Head of caudate nucleus (tissue), 42 donors: ENCODE data around the gene MUC6.
A peak's percentile ranks its signal among the peaks of the same experiment; 100 is the strongest.

Source experiments
- DNase-seq, 42 donors: peaks; one replicate each; pipeline versions ENCODE4 v3.0.0 to v3.0.0-alpha.2; 2020 to 2021; ENCODE audit warnings: mixed read lengths in 7 of 42
- intact Hi-C: fragments of 100-400 bp; cut with DNase I; formaldehyde crosslinking; loops from one replicate; pipeline ENCODE4 v1.15.0; 2022

MUC6 gene, protein sequence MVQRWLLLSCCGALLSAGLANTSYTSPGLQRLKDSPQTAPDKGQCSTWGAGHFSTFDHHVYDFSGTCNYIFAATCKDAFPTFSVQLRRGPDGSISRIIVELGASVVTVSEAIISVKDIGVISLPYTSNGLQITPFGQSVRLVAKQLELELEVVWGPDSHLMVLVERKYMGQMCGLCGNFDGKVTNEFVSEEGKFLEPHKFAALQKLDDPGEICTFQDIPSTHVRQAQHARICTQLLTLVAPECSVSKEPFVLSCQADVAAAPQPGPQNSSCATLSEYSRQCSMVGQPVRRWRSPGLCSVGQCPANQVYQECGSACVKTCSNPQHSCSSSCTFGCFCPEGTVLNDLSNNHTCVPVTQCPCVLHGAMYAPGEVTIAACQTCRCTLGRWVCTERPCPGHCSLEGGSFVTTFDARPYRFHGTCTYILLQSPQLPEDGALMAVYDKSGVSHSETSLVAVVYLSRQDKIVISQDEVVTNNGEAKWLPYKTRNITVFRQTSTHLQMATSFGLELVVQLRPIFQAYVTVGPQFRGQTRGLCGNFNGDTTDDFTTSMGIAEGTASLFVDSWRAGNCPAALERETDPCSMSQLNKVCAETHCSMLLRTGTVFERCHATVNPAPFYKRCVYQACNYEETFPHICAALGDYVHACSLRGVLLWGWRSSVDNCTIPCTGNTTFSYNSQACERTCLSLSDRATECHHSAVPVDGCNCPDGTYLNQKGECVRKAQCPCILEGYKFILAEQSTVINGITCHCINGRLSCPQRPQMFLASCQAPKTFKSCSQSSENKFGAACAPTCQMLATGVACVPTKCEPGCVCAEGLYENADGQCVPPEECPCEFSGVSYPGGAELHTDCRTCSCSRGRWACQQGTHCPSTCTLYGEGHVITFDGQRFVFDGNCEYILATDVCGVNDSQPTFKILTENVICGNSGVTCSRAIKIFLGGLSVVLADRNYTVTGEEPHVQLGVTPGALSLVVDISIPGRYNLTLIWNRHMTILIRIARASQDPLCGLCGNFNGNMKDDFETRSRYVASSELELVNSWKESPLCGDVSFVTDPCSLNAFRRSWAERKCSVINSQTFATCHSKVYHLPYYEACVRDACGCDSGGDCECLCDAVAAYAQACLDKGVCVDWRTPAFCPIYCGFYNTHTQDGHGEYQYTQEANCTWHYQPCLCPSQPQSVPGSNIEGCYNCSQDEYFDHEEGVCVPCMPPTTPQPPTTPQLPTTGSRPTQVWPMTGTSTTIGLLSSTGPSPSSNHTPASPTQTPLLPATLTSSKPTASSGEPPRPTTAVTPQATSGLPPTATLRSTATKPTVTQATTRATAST (N-terminal part only)

DNA sequence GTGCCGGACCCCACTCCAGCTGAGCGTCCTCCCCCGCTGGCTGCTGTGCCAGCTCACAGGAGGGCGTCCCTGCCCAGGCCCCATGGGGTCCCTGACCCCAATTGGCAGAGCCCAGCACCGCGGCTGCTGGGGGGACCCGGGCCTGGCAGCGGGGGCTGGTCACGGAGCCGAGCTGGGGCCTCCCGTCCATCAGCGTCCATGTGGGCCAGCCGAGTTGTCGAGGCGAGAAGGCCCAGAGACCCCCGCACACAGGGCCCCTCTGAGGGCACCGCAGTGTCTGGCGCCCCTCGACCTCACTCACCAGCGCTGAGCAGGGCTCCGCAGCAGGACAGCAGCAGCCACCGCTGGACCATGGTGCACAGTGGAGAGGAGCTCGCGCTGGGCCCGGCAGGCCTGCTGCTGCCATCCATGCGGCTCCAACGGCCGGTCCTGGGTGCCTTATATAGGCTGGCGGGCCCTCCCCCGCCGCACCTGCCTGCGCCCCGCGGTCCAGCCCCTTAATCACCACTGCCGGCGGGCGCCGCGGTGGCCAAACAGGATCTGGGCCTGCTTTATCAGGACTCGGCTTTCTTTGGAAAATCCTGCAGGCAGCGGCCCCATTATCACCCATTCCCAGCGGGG, at the start of gene MUC6:
Gene MUC6, minus strand, starts transcription at position 416 of the 621 bp plus-strand sequence. Its CDS starts 63 bp downstream, at position 353.
- no peak for DNase-seq
- intact Hi-C loops = no loop called here

DNA sequence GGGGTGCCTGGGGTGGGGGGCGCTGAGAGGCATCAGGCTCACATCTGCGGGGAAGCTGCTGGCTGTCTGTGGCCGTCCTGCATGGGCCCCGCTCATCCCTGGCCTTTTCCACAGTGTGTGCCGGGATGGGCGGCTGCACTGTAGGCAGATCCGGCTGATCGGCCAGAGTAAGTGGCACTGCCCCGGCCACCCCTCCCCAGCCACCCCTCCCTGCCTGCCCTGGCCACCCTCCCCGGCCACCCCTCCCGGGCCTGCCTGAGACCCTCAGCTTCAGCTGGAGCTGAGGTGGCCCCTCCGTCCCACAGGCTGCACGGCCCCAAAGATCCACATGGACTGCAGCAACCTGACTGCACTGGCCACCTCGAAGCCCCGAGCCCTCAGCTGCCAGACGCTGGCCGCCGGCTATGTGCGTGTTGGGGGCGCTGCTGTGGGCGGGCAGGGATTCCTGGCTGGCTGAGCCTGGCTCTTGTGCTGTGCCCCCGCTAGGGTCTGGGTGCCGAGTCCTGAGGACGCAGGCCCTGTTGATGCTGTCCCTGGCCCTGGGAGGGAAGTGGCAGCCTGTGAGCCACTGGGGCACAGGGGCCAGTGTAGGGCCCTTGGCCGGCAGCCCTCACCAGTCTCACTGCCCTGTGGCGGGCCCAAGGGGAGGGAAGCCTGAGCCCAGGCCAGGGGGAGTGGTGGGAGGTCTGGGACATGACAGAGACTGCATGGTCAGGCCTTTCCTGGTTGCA, 49.1 kb upstream of the MUC6 start:
- intact Hi-C loops = no loop called here
- DNase-seq = peak in 8 of 42 donors; percentile 0 to 31 (median 11)

DNA sequence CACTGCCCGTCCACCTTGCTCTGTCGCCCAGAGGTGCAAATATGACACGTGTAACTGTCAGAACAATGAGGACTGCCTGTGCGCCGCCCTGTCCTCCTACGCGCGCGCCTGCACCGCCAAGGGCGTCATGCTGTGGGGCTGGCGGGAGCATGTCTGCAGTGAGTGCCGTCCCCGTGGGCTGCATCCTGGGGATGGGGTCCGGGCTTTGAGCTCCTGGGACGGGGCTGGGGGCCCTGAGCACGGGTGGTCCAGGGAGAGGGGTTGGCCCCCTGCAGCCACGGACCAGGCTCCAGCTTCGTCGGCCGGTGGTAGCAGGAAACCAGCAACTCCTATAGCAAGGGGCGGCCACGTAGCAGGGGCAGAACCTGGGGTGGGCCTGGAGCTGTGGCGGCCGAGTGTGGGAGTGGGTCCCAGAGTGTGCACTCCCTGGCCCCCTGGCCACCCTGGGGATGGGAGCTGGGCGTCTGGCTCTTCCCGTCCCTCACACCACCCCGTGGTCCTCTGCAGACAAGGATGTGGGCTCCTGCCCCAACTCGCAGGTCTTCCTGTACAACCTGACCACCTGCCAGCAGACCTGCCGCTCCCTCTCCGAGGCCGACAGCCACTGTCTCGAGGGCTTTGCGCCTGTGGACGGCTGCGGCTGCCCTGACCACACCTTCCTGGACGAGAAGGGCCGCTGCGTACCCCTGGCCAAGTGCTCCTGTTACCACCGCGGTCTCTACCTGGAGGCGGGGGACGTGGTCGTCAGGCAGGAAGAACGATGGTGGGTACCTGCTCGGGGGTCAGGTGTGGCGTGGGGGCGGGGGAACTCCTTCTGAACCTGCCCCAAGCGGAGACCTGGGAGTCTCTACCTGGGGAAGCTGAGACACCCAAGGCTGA, 48.3 kb upstream of the MUC6 start:
- peak in 10 of 42 donors; percentile 5 to 48 (median 15) for DNase-seq
- intact Hi-C loops = no loop called here

DNA sequence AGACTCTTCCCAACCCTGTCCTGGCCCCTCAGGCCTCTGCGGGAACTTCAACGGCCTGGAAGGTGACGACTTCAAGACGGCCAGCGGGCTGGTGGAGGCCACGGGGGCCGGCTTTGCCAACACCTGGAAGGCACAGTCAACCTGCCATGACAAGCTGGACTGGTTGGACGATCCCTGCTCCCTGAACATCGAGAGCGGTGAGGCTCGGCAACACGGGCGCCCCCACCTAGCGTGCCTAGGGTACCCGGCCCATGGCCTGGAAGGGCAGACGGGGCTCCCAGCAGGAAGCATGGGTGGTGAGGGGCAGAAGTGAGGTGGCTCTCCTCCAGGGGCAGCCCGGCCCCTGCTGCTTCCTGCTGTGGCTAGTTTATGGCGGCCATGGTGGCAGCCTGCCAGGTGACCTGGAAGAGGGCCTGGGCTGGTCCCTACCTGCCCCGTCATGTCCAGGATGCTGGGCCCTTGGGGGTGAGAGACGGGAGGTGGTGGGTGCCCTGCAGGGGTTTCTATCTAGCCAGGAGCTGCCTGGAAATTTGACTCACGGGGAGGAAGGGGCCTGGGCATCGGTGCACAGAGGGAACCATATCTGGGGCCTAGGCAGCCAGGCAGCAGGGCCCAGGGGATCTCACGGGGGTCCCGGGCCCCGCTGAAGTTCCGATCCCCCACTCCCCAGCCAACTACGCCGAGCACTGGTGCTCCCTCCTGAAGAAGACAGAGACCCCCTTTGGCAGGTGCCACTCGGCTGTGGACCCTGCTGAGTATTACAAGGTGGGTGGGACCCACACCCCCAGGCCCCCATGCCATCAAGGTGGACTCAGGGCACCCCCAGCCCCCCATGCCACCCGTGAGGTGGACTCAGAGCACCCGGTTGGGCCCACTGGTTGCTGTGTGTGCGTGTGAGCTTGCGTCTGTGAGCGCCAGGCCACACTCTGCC, 47.4 kb upstream of the MUC6 start:
- intact Hi-C loops = no loop called here
- peak in 6 of 42 donors; percentile 9 to 23 (median 16) for DNase-seq

DNA sequence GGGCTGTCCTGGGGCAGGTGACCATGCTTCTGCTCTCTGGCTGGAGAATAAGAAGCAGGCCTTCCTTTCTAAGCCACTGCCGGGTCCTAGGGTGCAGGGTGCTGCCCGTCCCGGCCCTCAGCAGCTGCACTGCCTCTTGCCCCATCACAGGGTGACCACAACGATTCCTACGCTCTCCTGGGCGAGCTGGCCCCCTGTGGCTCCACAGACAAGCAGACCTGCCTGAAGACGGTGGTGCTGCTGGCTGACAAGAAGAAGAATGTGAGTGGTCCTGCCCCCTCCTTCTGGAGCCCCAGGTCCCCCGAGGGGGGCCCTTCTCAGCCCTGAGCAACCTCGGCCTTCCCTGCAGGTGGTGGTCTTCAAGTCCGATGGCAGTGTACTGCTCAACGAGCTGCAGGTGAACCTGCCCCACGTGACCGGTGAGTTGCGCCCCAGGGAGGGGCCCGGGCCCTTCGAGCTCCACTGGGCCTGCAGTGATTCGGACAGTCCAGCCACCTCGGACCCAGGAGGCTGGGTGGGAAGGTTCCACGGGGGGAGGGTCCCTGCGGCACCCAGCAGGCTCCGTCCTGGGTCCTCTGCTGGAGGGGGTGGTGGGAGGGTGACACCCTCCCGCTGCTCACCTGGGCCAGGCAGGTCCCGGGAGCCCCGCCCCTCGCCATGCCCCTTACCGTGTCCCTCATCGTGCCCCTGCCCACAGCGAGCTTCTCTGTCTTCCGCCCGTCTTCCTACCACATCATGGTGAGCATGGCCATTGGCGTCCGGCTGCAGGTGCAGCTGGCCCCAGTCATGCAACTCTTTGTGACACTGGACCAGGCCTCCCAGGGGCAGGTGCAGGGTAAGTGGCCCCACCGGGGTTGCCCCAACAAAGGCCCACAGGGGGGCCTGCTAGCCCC, 46.5 kb upstream of the MUC6 start:
- peak in 8 of 42 donors; percentile 3 to 29 (median 12) for DNase-seq
- intact Hi-C loops = no loop called here

DNA sequence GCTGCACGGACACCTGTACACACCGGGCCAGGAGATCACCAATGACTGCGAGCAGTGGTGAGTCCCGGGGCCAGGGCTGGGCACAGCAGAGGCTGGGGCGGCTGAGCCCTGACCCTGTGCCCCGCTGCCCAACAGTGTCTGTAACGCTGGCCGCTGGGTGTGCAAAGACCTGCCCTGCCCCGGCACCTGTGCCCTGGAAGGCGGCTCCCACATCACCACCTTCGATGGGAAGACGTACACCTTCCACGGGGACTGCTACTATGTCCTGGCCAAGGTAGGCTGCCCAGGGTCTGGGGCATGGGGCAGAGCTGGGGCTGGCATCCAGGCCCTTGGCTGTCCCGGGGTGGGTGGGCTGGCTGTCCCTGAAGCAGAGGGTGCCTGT, 45.8 kb upstream of the MUC6 start:
- intact Hi-C loops = no loop called here
- peak in 7 of 42 donors; percentile 4 to 34 (median 22) for DNase-seq

DNA sequence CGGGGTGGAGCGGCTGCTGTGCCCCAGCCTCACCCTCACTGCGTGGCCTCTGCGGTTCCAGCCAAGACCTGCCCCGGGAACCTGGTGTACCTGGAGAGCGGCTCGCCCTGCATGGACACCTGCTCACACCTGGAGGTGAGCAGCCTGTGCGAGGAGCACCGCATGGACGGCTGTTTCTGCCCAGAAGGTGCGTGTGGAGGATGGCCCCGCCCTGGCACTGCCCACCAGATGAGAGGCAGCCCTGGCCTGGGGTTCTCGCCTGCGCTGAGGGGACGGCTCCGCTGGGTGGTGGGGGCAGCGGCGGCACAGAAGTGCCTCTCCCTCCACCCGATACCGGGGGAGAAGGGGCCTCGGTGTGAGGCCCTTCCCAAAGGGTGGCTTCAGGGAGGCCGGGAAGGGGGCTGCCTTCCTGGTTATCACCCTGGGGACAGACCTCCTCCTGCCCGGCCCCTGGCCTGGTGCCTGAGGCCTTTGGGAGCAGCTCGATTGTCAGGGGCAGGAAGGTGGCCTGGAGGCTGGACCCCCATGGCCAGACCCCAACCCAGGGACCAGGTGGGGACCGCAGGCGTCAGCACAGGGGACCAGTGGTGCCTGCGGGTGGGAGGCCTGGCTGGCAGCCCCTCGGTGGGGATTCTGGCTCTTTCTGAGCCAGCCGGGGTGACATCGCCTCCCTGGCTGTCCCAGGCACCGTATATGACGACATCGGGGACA, 45.2 kb upstream of the MUC6 start:
- DNase-seq = peak in 10 of 42 donors; percentile 6 to 42 (median 13)
- intact Hi-C loops = no loop called here

DNA sequence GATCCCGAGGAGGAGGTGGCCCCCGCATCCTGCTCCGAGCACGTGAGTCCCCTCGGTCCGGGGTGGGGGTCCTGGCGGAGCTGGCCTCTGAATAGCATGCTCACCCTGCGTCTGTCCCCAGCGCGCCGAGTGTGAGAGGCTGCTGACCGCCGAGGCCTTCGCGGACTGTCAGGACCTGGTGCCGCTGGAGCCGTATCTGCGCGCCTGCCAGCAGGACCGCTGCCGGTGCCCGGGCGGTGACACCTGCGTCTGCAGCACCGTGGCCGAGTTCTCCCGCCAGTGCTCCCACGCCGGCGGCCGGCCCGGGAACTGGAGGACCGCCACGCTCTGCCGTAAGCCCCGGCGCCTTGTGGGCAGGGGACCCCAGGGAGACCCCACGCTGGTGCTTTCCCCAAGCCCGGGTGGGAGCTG, 41.7 kb upstream of the MUC6 start:
- intact Hi-C loops = no loop called here

DNA sequence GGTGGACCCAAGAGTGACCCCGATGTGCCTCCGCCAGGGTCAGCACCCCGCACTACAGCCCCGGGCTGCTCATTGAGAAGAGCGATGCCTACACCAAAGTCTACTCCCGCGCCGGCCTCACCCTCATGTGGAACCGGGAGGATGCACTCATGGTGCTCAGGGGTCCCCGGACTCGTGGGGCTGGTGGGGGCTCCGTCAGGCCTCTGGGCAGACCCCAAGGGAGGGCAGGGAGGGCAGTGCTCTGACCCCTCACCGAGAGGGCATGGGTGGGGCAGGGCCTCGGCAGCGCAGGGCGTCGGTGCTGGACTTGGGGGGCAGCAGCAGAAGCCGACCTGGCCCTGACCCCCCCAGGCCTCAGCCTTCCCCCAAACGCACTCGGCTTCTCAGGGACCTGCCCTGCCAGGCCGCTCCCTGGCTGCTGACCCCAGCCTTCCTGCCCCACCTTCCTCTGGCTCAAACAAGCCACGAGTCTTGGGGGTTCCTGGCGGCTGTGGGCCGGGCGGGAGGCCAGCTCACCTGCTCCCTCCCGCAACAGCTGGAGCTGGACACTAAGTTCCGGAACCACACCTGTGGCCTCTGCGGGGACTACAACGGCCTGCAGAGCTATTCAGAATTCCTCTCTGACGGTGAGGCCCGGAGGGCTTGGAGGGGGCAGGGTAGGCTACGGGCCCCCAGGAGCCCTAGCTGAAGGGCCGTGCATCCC, 41.0 kb upstream of the MUC6 start:
- peak in 7 of 42 donors; percentile 3 to 32 (median 7) for DNase-seq
- intact Hi-C loops = no loop called here

More for the DNA sequence above, 41.7 kb upstream of the MUC6 start:
- peak in 9 of 42 donors; percentile 8 to 37 (median 17) for DNase-seq

DNA sequence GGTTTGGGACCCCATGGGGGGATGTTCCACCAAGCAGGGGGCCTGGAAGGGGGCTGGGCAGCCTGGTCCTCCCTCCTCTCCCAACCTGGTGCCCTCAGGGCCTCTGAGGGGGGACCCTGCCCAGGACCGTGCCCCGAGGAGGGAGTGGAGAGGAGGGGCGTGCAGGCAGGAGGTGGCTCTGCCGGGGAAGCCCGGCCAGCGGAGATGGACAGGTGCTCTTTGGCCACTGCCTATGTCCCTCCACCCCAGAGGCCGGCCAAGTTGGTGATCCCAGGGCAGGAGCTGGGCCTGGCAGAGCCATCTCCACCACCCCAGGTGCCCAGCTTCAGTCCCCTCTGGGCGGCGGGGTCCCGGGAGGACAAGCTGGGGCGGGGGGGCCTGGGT, 40.5 kb upstream of the MUC6 start:
- peak in 4 of 42 donors; percentile 7 to 29 (median 16) for DNase-seq
- intact Hi-C loops = no loop called here

DNA sequence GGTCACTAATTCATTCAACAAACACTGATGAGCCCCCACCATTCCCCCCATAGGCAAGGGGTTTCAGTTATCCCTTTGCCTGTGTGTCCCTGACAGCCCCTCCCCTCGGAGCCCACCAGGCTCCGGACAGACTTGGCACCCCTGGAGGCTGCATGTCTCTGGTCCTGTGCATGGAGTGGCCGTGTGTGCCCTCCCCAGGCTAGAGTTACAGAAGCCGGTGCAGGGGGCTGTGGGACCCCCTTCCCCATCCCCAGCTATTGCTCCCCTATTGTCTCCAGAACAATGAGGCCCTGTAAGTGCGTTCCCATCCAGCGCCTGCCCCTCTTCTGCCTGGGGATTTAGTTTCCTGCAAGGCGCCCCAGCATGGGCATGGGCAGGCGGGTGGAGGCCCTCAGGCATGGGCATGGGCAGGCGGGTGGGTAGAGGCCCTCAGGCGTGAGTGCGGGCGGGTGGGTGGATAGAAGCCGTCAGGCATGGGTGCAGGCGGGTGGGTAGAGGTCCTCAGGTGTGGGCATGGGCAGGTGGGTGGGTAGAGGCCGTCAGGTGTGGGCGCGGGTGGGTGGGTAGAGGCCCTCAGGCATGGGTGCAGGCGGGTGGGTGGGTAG, 39.6 kb upstream of the MUC6 start:
- DNase-seq = peak in 3 of 42 donors; percentile 5 to 12 (median 8)
- intact Hi-C loops = no loop called here

DNA sequence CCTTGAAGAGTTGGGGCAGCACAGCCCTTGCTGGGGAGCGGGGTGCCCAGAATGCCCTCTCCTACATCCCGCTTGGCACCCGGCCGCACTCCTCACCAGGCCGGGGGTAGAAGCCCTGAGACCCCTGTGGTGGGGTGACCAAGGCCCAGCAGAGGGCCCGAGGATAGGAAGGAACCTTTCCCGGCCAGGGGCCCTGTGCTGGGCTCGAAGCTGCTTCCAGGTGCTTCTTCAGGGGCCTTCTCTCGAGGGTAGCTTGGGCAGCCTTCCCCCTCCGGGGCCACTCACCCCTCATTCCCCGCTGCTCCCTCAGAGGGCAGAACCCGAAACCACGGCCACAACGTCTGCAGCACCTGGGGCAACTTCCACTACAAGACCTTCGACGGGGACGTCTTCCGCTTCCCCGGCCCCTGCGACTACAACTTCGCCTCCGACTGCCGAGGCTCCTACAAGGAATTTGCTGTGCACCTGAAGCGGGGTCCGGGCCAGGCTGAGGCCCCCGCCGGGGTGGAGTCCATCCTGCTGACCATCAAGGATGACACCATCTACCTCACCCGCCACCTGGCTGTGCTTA, 38.9 kb upstream of the MUC6 start:
- peak in 9 of 42 donors; percentile 7 to 40 (median 14) for DNase-seq
- intact Hi-C loops = no loop called here
